A673 (cell line): ENCODE results near the gene COMMD2.

Experiments
- CTCF ChIP-seq: fragments of 300-800, 200-600 bp; sonication (generic); conservative IDR thresholded peaks from 2 replicates; pipeline ENCODE4 v1.5.1; 2017; ENCODE audit warnings: low read depth, mild to moderate bottlenecking, antibody characterized with exemption, low read length, moderate library complexity, mixed read lengths
- EZH2 ChIP-seq: fragments of 200-600 bp; sonication (generic); IDR thresholded peaks from 2 replicates; pipeline ENCODE4 v1.6.1; 2017; ENCODE audit warnings: borderline replicate concordance, low read depth, mild to moderate bottlenecking, mixed read lengths, antibody characterized with exemption, low read length; ENCODE audit not compliant: poor library complexity, severe bottlenecking

GRCh38 chr3:149792452-149793270 lies 40.4 kb upstream of the COMMD2 start, which contains the start of gene ANKUB1:
- TF ChIP-seq CTCF (no peak), EZH2 (no peak)
